NCI-H187 (cell line): ENCODE results near the gene ADGRG2.
"Not testable (repeated sequence)": the region's sequence is repeated elsewhere in the genome, so short reads cannot be mapped to it uniquely, and the experiment has no call there.

Experiments used
- DNase-seq, 2 experiments: peaks; one replicate each; lab custom pipeline; 2025; lab: John Stamatoyannopoulos, UW

Gene ADGRG2

GRCh38 chrX:18997916-18998315 lies 124.4 kb downstream of the ADGRG2 start:
- no peak for DNase-seq

DNA sequence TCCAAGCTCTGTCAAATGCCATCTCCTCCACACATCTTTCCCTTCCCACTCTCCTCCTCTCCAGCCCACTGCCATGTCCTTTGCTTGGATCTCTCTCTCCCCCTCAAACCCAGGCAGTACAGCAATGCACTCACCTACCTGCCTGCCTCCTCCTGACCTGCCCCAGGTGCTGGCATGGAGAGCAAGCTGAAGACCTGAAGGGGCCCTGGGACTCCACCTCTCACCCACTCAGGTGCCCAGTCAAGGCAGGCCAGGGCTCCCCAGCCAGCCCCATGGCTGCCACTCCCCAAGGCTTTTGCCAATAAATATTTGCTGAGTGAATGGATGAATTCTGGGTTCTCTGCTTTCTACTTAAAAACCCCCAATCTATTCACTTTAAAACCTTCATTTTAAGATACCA lies 125.7 kb downstream of the ADGRG2 start:
- DNase-seq: no peak

DNA sequence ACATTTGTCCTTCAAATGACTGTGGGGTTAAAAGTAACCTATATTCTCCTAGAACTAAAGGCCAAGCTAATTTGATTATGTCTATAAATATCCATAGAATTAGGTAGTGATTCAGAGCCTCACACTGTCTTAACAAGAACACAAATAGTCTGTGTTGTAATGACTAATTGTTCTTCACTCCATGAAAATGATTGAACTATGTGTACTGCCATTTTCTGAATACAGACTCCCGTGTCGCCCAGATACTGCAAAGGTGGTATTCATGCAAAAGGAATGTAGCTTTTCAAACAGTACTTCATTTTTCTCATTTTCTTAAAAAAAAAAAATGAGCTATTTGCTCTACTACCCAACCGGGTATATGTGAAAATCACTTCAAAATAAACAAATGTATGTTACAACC lies 127.0 kb downstream of the ADGRG2 start:
- no peak for DNase-seq

DNA sequence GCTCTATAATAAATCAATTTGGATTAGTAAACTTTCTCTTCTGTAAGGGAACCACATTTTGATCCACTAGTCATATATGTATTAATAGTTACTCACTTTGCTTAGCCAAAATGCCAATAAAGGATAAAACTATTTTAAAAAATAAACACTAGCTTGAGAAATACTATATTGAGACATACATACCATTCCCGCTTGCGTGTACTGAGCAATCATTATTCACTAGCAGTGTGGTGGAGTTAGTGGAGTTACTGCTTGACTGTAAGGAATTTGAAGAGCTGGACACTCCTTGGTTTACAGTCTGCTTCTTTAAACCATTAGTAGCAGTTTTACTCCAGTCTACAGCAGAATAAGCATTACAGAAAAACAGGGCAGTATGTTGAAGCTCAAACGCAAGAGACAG lies 127.6 kb downstream of the ADGRG2 start:
- no peak for DNase-seq

DNA sequence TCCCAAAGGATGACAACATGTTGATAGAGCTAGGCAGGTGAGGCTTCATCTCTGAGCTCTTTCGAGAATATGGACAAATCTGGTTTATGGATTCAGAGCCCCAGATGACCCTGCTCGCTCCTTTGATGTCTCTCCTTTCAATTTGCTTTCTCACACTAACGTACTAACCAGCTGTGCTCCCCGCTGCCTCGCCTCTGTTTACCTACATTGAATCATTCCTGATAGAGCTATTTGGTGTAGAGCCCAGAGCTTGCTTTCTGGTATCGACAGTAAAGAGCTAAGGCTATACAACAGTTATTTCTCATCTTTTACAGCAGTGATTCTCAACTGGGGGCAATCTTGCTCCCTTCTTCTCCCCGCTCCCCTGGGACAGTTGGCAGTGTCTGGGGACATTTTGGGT lies 129.4 kb downstream of the ADGRG2 start:
- DNase-seq: no peak

GRCh38 chrX:18985186-18985435 lies 137.2 kb downstream of the ADGRG2 start:
- no peak for DNase-seq

DNA sequence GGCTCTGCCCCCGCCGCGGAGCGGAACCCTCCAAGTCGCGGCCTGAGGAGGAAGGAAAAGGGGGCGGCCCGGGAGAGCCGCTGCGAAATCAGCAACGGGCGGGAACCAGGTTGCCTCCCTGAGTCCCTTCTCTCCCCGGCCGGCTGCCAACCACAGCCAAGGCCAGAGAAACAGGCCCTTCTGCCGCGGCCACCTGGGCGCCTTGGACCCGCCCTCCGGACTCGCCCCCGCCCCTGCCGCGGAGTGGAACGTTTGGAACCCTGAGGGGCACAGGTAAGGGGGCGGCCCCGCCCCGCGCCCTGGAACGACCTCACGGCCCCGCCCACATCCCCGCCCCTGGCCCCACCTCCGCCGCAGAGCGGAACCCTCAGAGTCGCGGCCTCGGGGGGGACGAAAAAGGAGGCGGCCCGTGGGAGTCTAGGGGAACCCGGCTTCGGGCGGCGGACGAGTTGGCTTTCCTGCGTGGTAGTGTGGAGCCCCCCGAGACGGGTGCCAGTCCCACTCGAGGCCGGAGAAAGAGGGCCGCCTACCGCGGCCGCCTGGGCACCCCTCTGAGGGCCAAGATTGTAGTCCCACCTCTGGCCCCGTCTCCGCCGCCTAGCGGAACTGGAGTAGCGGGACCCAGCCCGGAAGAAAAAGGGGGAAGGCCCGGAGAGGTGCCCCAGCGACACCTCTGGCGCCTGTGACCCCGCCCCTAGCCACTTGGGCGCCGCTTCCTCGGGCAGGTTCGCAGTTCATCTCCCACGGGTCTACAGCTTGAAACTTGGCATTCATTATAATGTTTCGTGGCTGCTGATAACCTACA lies 137.7 kb downstream of the ADGRG2 start:
- DNase-seq: peak; percentile 72 to 86

DNA sequence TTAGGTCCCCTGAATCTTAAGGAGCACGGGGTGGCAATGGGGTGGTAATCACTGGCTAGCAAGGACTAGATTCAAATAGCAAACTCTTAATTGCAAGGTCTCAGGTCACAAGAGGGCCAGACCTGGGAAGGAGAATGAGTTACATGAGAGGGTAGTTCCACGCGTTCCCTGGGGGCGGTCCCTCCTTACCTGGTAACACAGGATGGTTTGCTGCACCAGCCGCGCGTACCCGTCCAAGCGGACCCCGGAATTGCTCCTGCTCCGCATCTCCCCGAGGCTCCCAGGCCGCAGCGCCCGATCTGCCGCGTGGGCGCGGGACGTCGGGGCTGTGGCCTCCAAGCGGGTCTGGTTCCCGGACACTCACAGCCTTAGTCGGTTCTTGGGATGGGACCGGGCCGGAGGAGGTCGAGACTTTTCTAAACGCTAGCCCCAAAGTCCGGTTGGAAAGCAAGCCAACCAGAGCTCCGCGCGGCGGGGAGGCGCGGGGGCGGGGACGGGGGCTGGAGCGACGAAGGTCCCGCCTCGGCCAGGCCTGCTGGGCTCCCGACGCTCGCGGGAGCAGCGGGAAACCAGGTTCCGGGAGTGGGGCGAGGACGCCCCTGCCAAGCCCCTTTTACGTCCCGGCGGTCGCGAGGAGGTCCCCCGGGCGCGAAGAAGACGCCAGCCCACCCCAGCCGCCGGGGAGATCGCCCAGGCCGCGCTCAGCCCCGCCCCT lies 138.4 kb downstream of the ADGRG2 start, which contains the start of gene PHKA2:
PHKA2 (minus strand) TSS at position 449 of the 715 bp plus-strand sequence; CDS start at position 267, 182 bp downstream.
- DNase-seq: no peak

- DNase-seq: no peak
Observed at GRCh38 chrX:18981124-18981807, 141.0 kb downstream of the ADGRG2 start.

DNA sequence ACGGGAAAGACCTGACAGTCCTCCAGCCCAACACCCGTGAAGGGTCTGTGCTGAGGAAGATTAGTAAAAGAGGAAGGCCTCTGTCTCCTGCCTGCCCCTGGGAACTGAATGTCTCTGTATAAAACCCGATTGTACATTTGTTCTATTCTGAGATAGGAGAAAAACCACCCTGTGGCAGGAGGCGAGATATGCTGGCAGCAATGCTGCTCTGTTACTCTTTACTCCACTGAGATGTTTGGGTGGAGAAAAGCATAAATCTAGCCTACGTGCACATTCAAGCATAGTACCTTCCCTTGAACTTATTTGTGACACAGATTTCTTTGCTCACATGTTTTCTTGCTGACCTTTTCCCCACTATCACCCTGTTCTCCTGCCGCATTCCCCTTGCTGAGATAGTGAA lies 142.0 kb downstream of the ADGRG2 start:
- DNase-seq: not testable (repeated sequence)

GRCh38 chrX:18974993-18975392 lies 147.3 kb downstream of the ADGRG2 start:
- DNase-seq: no peak

DNA sequence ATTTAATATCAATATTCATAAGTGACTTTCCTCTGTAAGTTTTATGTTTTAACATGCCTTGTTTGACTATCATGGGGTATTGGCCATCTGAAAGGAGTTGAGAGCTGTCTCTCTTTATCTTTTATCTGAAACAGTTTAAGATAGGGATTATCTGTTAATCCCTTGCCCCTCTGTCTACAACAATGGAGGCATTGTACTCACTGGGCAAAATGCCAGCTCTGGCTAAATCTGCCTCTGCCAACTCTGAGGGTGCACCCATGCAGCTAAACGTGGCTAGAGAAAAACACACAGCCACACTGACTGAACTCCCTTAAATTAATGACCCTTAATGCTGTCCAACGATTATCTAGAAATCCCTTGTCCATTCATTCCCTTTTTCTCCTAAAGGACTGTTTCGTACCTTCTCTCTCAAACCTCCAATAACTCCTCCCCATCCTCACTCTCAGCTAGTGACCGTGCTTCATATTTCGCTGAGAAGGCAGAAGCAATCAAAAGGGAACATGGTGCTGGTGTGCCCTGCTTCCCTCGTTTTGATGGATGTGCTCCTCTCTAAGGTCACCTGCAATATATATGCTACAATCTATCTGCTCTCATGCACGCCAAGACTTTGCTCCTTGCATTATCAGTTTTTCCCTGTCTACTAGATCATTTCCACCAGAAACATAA lies 148.6 kb downstream of the ADGRG2 start:
- DNase-seq: no peak

DNA sequence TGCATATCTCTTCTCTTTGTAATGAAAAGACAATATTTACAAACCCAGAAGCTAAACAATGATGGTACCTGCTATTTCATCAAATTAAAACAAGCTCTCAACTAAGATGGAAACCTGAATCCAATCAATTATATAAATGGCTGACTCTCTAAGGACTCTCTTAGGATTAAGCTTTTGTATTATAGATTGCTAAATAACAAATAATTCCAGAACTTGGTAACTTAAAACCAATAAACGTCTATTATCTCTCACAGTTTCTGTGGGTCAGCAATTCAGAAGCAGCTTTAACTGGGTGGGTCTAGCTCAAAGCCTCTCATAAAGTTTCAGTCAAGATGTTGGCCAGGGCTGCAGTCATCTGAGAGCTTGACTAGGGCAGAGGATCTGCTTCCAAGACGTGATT lies 150.8 kb downstream of the ADGRG2 start:
- no peak for DNase-seq

- no peak for DNase-seq
Observed at GRCh38 chrX:18970465-18970864, 151.8 kb downstream of the ADGRG2 start.

- no peak for DNase-seq
Observed at GRCh38 chrX:18966624-18967023, 155.6 kb downstream of the ADGRG2 start.

- DNase-seq: no peak
Observed at GRCh38 chrX:18964901-18965300, 157.4 kb downstream of the ADGRG2 start.

DNA sequence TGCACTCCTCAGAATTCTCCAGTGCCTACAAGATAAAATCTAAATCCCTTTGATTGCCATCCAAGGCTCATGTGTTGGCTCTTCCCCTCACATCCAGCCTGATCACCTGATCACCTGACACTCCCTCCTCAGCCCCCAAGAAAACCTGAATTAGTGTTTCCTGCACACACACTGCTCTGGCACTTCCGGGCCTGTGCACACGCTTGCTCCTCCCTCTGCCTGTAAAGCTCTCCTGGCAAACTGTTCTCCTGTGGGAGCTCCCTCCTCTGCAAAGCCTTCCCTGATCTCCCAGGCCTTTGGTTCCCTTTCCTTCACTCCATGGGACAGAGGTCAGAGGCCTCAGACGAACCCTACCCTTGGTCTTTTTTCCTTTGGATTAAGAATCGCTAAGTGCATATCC lies 158.2 kb downstream of the ADGRG2 start:
- DNase-seq: no peak

- no peak for DNase-seq
Observed at GRCh38 chrX:18962329-18962728, 159.9 kb downstream of the ADGRG2 start.

GRCh38 chrX:18961686-18962085 lies 160.6 kb downstream of the ADGRG2 start:
- no peak for DNase-seq

- no peak for DNase-seq
Observed at GRCh38 chrX:18956303-18957032, 165.8 kb downstream of the ADGRG2 start.

DNA sequence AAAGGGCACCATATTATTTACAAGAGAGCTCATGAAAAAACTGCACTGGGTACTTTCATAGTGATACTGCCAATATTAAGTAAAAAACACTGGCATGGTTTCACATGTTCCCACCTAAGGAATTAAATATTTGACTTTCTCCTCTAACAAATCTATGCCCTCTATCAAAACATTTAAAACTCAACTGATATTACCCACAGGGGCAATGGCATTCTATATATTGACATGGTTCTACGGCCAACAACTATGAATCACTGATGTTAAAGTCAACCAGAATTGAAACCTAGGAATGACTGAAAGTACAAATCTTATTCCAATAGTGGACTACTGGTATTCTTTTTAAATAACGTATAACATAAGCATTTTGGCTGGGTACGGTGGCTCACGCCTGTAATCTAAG lies 166.6 kb downstream of the ADGRG2 start:
- DNase-seq: no peak

DNA sequence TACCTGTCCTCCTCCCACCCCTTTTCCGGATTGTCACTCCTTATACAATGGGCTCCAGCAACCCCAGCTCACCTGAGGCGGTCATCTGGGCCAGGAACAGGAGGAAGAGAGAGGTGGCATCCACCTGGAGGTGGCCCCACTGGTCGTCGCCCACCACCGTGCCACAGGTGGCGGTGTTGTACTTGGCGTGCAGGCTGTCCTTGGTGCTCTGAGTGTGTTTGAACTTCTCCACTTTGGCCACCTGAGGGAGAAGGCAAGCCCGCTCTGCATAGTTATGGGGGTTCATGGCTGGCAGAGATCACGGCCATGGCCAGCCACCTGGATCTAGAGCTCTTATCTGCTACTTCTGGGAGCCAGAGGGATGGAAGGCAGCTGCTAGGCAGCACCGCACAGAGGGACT lies 171.2 kb downstream of the ADGRG2 start:
- no peak for DNase-seq
